ENCODE data around the gene ZBTB7B.
A peak's percentile ranks its signal among the peaks of the same experiment; 100 is the strongest.

The ZBTB7B gene

DNA sequence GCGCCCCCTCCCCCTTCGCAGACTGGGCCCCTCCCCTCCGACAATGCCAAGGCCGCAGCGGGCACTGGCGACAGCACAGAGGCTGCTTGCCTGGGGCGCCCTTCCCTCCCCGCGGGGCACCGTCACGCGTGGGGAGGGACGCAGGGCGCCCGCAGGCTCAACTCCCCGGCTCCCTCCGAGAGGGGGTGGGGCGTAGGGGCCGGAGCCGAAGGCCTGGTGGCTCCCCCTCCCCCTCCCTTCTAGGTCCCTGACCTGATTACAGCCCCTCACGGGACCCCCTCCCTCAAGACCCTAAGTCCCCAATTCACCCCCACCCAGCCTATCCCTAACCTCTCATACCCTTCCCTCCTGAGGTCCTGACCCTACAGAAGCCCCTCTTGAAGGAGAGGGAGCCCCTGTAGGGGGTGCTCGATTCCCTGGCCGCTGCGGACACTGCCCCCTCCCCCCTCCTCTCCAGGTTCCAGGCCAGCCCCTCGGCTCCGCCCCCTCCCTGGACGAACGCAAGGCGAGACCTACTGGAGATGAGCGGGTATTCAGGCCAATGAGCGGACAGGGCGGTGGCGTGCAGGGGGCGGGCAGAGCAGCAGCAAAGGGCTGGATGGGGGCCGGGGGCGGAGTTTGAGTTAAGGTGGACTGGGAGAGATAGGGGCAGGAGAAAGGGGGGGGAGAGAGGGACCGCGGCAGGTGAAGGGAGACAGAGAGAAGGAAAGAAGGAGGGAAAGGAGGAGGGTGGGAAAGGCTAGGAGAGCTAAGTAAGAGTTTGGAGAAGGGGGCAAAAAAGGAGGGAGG, 733 bp upstream of the ZBTB7B start:
- ChIA-PET CTCF (interaction anchor here (0.7 to 14.0 kb wide), 7 partner anchors 15 to 70 kb away, joined by 3 to 320 read pairs (median 4); partner anchors contain the start of genes CKS1B, FLAD1, PBXIP1 and PYGO2), POLR2A (interaction anchor here (0.8 to 1.0 kb wide), 3 partner anchors 15 to 42 kb away, joined by 3 to 4 read pairs (median 3); no protein-coding TSS in a partner anchor)
- Histone ChIP-seq H3K4me3 (ENCODE audit: control insufficient read depth in 1 of 7, extremely low read depth in 1 of 7, insufficient read depth in 4 of 7, low read depth in 2 of 7, low read length in 6 of 7) (peak overlapping the region; percentile 39 to 95 (median 72)), H3K27me3 (replicated peaks in 2 of 5; ENCODE audit: control insufficient read depth in 4 of 5, insufficient read depth in 5 of 5, low read length in 4 of 5) (no peaks in the 10 kb centered on the region), H3K4me1 (ENCODE audit: control extremely low read depth in 1 of 4, control insufficient read depth in 4 of 4, insufficient read depth in 4 of 4, low read length in 3 of 4) (peaks cover 11 to 90% (median 88%) of the 10 kb centered on the region in 4 experiments), H3K27ac (ENCODE audit: insufficient read depth in 1 of 2, low read depth in 1 of 2, low read length in 2 of 2, poor library complexity in 1 of 2, severe bottlenecking in 2 of 2) (peak overlapping the region in 1 of 2 experiments; percentile 83), H3K9me3 (ENCODE audit: control extremely low read depth in 1 of 5, control insufficient read depth in 4 of 5, insufficient read depth in 2 of 5, low read depth in 1 of 5, low read length in 4 of 5) (no peaks in the 10 kb centered on the region), H3K36me3 (ENCODE audit: control insufficient read depth in 4 of 4, insufficient read depth in 4 of 4, low read length in 3 of 4) (no peaks in the 10 kb centered on the region)
- 0% methylated on average over 29 of the region's 38 CpGs for WGBS (ENCODE audit: insufficient coverage)
- peak; percentile 96 to 98 (median 98) for DNase-seq

DNA sequence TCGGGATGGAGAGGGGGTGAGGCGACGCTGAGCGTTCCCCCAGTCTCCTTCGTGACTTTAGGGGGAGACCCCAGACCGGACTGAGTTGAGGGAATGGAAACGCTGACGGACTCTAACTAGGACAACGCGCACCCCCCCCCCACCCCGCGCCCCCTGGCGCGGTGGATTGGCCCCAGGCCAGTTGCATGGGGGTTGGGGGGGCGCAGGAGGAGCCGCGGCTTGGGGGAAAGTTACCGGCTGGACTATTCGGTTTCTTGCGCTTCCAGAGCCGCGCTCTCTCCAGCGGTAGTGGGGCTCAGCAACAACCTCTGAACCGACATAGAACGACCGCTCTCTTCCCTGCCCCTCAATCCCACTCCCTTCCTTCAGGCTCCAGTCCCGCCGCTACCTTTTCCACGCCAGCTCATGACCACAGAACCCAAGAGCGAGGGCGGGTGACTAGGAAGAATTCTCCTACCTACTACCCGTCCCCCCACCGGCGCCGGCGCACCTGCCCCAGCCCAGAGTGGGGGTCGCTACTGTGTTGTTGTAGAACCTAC, 694 bp downstream of the ZBTB7B start:
- Histone ChIP-seq H3K27me3 (replicated peaks in 2 of 5; ENCODE audit: control insufficient read depth in 4 of 5, insufficient read depth in 5 of 5, low read length in 4 of 5) (no peaks in the 10 kb centered on the region), H3K36me3 (ENCODE audit: control insufficient read depth in 4 of 4, insufficient read depth in 4 of 4, low read length in 3 of 4) (no peaks in the 10 kb centered on the region), H3K27ac (ENCODE audit: insufficient read depth in 1 of 2, low read depth in 1 of 2, low read length in 2 of 2, poor library complexity in 1 of 2, severe bottlenecking in 2 of 2) (peak overlapping the region; percentile 40 to 78), H3K4me1 (ENCODE audit: control extremely low read depth in 1 of 4, control insufficient read depth in 4 of 4, insufficient read depth in 4 of 4, low read length in 3 of 4) (peaks cover 14 to 90% (median 88%) of the 10 kb centered on the region in 4 experiments), H3K4me3 (ENCODE audit: control insufficient read depth in 1 of 7, extremely low read depth in 1 of 7, insufficient read depth in 4 of 7, low read depth in 2 of 7, low read length in 6 of 7) (peak overlapping the region; percentile 73 to 95 (median 86)), H3K9me3 (ENCODE audit: control extremely low read depth in 1 of 5, control insufficient read depth in 4 of 5, insufficient read depth in 2 of 5, low read depth in 1 of 5, low read length in 4 of 5) (no peaks in the 10 kb centered on the region)
- DNase-seq: no peak
- ChIA-PET CTCF (interaction anchor here (1.4 to 14.0 kb wide), 4 partner anchors 14 to 48 kb away, joined by 4 to 320 read pairs (median 118); partner anchors contain the start of genes CKS1B, FLAD1, PBXIP1 and SHC1), POLR2A (interaction anchor here (1.2 kb wide), 1 partner anchor 8 kb away, joined by 3 read pairs; no protein-coding TSS in a partner anchor)
- WGBS (ENCODE audit: insufficient coverage): 0% methylated on average over 27 of the region's 37 CpGs

DNA sequence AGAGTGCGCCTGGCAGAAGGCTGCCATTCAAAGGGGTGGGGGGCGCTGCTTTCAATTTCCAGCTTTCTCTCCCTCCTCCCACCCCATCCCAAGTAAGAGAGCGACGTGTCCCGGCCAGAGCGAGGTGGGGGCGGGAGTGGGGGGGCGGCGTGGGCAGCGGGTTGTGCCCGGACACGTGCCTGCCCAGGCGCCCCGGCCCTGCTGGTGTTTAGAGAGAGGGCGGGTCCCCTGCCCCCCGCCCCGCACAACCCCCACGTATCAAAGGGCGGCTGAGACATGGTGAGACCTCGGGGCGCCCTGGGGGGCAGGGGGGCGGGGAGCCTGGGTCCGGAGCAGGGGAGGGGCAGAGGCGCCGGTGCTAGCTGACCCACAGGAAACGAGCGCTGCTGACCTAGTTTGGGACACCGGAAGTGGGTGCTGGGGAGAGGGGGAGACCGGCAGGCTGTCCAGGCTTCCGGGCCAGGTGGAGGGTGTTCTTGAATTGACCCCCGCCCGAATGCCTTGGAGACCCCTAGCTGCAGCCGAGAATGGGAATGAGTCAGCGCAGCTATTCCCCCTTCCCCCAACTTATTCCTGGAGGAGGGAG, 1.3 kb downstream of the ZBTB7B start:
- no peaks in the 10 kb centered on the region for H3K27me3 ChIP-seq (replicated peaks in 2 of 5; ENCODE audit: control insufficient read depth in 4 of 5, insufficient read depth in 5 of 5, low read length in 4 of 5)
- H3K4me1 ChIP-seq (ENCODE audit: control extremely low read depth in 1 of 4, control insufficient read depth in 4 of 4, insufficient read depth in 4 of 4, low read length in 3 of 4): peaks cover 14 to 90% (median 87%) of the 10 kb centered on the region in 4 experiments
- no peak for DNase-seq
- POLR2A ChIA-PET: interaction anchor here (1.2 kb wide), 1 partner anchor 8 kb away, joined by 3 read pairs; no protein-coding TSS in a partner anchor
- H3K9me3 ChIP-seq (ENCODE audit: control extremely low read depth in 1 of 5, control insufficient read depth in 4 of 5, insufficient read depth in 2 of 5, low read depth in 1 of 5, low read length in 4 of 5): no peaks in the 10 kb centered on the region
- CTCF ChIA-PET: interaction anchor here (0.8 to 14.0 kb wide), 4 partner anchors 13 to 41 kb away, joined by 3 to 320 read pairs (median 118); partner anchors contain the start of genes CKS1B, FLAD1 and SHC1
- 0% methylated on average over 9 of the region's 34 CpGs for WGBS (ENCODE audit: insufficient coverage)
- no peaks in the 10 kb centered on the region for H3K36me3 ChIP-seq (ENCODE audit: control insufficient read depth in 4 of 4, insufficient read depth in 4 of 4, low read length in 3 of 4)
- peak overlapping the region; percentile 73 to 95 (median 86) for H3K4me3 ChIP-seq (ENCODE audit: control insufficient read depth in 1 of 7, extremely low read depth in 1 of 7, insufficient read depth in 4 of 7, low read depth in 2 of 7, low read length in 6 of 7)
- peak overlapping the region in 1 of 2 experiments; percentile 78 for H3K27ac ChIP-seq (ENCODE audit: insufficient read depth in 1 of 2, low read depth in 1 of 2, low read length in 2 of 2, poor library complexity in 1 of 2, severe bottlenecking in 2 of 2)

DNA sequence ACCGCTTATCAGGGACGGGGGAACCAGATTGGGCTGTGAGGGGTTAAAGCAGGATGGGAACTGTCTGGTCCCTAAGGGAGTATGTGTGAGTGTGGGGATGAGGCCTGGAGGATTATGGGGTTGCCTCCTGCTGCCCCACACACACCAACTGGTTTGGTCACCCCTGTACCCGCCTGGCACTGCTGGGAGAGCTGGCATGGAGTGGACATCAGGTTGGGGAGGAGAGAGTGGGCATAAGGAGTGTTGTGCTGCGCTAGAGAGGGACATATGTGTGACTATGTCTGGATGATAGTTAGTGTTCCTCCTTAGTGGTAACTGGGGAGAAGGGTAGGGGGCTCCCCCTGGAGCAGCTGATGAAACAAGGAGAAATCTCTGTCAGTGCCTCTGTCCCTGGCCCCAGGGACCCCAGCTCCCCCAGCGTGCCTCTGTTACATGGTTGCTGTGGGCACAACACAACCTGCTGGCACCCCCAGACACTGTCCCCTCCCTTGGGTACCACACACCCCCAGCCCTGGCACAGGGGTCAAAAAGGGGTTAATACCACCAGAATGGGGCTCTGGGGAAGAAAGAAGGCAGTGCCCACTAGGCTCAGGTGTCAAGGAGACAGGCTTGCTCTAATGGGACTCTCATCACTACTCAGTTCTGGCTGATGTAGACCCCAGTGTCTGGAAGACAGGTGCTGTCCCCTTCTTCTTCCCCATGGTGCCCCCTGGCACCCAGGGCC, 1.9 kb downstream of the ZBTB7B start:
- Histone ChIP-seq H3K27ac (ENCODE audit: insufficient read depth in 1 of 2, low read depth in 1 of 2, low read length in 2 of 2, poor library complexity in 1 of 2, severe bottlenecking in 2 of 2) (peak overlapping the region in 1 of 2 experiments; percentile 78), H3K4me3 (ENCODE audit: control insufficient read depth in 1 of 7, extremely low read depth in 1 of 7, insufficient read depth in 4 of 7, low read depth in 2 of 7, low read length in 6 of 7) (peak overlapping the region in 6 of 7 experiments; percentile 23 to 95 (median 85)), H3K27me3 (replicated peaks in 2 of 5; ENCODE audit: control insufficient read depth in 4 of 5, insufficient read depth in 5 of 5, low read length in 4 of 5) (no peaks in the 10 kb centered on the region), H3K9me3 (ENCODE audit: control extremely low read depth in 1 of 5, control insufficient read depth in 4 of 5, insufficient read depth in 2 of 5, low read depth in 1 of 5, low read length in 4 of 5) (no peaks in the 10 kb centered on the region), H3K4me1 (ENCODE audit: control extremely low read depth in 1 of 4, control insufficient read depth in 4 of 4, insufficient read depth in 4 of 4, low read length in 3 of 4) (peaks cover 14 to 90% (median 82%) of the 10 kb centered on the region in 4 experiments), H3K36me3 (ENCODE audit: control insufficient read depth in 4 of 4, insufficient read depth in 4 of 4, low read length in 3 of 4) (no peaks in the 10 kb centered on the region)
- POLR2A ChIA-PET: no interaction called here
- CTCF ChIA-PET: interaction anchor here (0.8 to 14.0 kb wide), 4 partner anchors 13 to 40 kb away, joined by 3 to 320 read pairs (median 118); partner anchors contain the start of genes CKS1B, FLAD1 and SHC1
- no peak for DNase-seq
- 88% methylated on average over 3 of the region's 5 CpGs for WGBS (ENCODE audit: insufficient coverage)

DNA sequence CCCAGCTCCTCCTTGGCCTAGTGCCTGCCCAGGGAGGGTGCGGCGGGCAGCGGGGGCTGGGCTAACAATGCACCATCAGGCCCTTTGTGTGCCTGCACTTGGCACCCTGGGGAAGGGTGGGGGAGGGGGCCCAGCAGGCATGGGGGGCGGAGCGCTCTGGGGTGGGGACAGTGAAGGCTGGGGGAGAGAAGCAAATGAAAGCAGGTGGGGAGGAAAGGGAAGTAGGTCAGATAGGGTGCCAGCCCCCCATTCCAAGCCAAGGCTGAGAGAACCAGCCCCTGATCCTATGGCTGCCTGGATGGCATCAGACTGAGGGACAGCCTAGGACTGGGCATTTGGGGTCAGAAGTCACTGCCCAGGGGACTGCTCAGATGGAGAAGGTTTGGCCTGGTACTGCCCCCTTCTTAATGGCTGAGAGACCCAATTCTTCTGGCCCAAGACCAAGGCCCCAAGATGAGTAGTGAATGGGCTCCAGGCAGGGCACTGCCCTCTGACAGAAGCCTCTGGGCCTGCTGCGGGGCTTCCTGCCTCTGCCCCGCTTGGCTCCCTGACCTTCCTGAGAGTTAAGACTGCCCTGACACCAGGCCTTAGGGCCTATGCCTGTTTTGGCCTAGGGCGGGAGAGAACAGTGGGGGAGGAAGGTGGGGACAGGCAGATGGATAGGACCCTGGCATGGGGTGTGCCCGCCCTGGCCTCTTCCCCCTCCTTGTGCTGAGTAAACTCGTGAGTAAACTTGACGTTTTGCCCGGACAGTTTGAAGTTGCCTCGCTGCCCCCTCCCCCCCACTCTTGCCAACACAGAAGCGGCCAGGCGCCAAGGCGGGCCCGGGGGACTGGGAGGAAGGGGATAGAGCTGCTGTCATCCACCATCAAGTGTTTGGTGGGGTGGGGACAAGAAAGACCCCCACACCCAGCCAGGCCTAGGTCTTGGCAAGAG, 2.7 kb downstream of the ZBTB7B start:
- ChIA-PET POLR2A (interaction anchor here (0.7 kb wide), 2 partner anchors 34 to 36 kb away, joined by 3 read pairs; no protein-coding TSS in a partner anchor), CTCF (interaction anchor here (0.7 to 14.0 kb wide), 8 partner anchors 9 to 34 kb away, joined by 3 to 320 read pairs (median 9); partner anchors contain the start of genes CKS1B, FLAD1 and SHC1)
- Histone ChIP-seq H3K9me3 (ENCODE audit: control extremely low read depth in 1 of 5, control insufficient read depth in 4 of 5, insufficient read depth in 2 of 5, low read depth in 1 of 5, low read length in 4 of 5) (no peaks in the 10 kb centered on the region), H3K27me3 (replicated peaks in 2 of 5; ENCODE audit: control insufficient read depth in 4 of 5, insufficient read depth in 5 of 5, low read length in 4 of 5) (no peaks in the 10 kb centered on the region), H3K4me1 (ENCODE audit: control extremely low read depth in 1 of 4, control insufficient read depth in 4 of 4, insufficient read depth in 4 of 4, low read length in 3 of 4) (peaks cover 11 to 90% (median 79%) of the 10 kb centered on the region in 4 experiments), H3K36me3 (ENCODE audit: control insufficient read depth in 4 of 4, insufficient read depth in 4 of 4, low read length in 3 of 4) (no peaks in the 10 kb centered on the region), H3K27ac (ENCODE audit: insufficient read depth in 1 of 2, low read depth in 1 of 2, low read length in 2 of 2, poor library complexity in 1 of 2, severe bottlenecking in 2 of 2) (peak overlapping the region in 1 of 2 experiments; percentile 78), H3K4me3 (ENCODE audit: control insufficient read depth in 1 of 7, extremely low read depth in 1 of 7, insufficient read depth in 4 of 7, low read depth in 2 of 7, low read length in 6 of 7) (peak overlapping the region in 3 of 7 experiments; percentile 32 to 95 (median 37))
- 100% methylated on average over 1 of the region's 17 CpGs for WGBS (ENCODE audit: insufficient coverage)
- DNase-seq: no peak

All from common myeloid progenitor, CD34-positive (primary cell).